GM12891 (cell line): ENCODE results near the gene PAX4.

ENCODE experiments used
- PAX5 ChIP-seq: IDR thresholded peaks from 2 replicates; pipeline ENCODE4 v1.6.1; 2011; ENCODE audit warnings: low read length, moderate library complexity, mild to moderate bottlenecking; ENCODE audit not compliant: insufficient read depth, severe bottlenecking
- POLR2A ChIP-seq: IDR thresholded peaks from 2 replicates; pipeline ENCODE4 v1.6.1; 2011; ENCODE audit warnings: low read depth, low read length, control low read depth
- POLR2AphosphoS5 ChIP-seq: IDR thresholded peaks from 2 replicates; pipeline ENCODE4 v1.6.1; 2011; ENCODE audit warnings: low read depth, low read length, control low read depth
- POU2F2 ChIP-seq: IDR thresholded peaks from 2 replicates; pipeline ENCODE4 v1.6.1; 2011; ENCODE audit warnings: low read depth, mild to moderate bottlenecking, control low read depth, low read length, moderate library complexity
- SPI1 ChIP-seq: IDR thresholded peaks from 2 replicates; pipeline ENCODE4 v1.6.1; 2011; ENCODE audit warnings: low read depth, low read length, control low read depth
- TAF1 ChIP-seq: IDR thresholded peaks from 2 replicates; pipeline ENCODE4 v1.6.1; 2011; ENCODE audit warnings: low read depth, low read length, control low read depth

GRCh38 chr7:127598318-127598717 lies 19.6 kb downstream of the PAX4 start:
- TF ChIP-seq POLR2A (no peak), SPI1 (no peak), POLR2AphosphoS5 (no peak), TAF1 (no peak), PAX5 (no peak), POU2F2 (no peak)
